ENCODE measurements around the gene PTPRM.

The PTPRM gene

GRCh38 chr18:7750095-7750663, 183.1 kb downstream of the PTPRM start:
- DNase-seq (ENCODE audit: low read depth in 2 of 3, low spot score in 1 of 3), result no peak

GRCh38 chr18:7750966-7751365, 183.8 kb downstream of the PTPRM start:
- DNase-seq (ENCODE audit: low read depth in 2 of 3, low spot score in 1 of 3), result no peak

- DNase-seq (ENCODE audit: low read depth in 2 of 3, low spot score in 1 of 3), result no peak
Observed at GRCh38 chr18:7754258-7754657, 187.1 kb downstream of the PTPRM start.

- DNase-seq (ENCODE audit: low read depth in 2 of 3, low spot score in 1 of 3), result no peak
Observed at GRCh38 chr18:7754725-7755181, 187.6 kb downstream of the PTPRM start.

GRCh38 chr18:7755753-7756475, 188.8 kb downstream of the PTPRM start:
- no peak for DNase-seq (ENCODE audit: low read depth in 2 of 3, low spot score in 1 of 3)

- no peak for DNase-seq (ENCODE audit: low read depth in 2 of 3, low spot score in 1 of 3)
Observed at GRCh38 chr18:7757175-7757574, 190.1 kb downstream of the PTPRM start.

GRCh38 chr18:7758764-7759163, 191.6 kb downstream of the PTPRM start:
- no peak for DNase-seq (ENCODE audit: low read depth in 2 of 3, low spot score in 1 of 3)

- no peak for DNase-seq (ENCODE audit: low read depth in 2 of 3, low spot score in 1 of 3)
Observed at GRCh38 chr18:7760967-7761948, 194.1 kb downstream of the PTPRM start.

- no peak for DNase-seq (ENCODE audit: low read depth in 2 of 3, low spot score in 1 of 3)
Observed at GRCh38 chr18:7764405-7764804, 197.3 kb downstream of the PTPRM start.

GRCh38 chr18:7766346-7766745, 199.2 kb downstream of the PTPRM start:
- no peak for DNase-seq (ENCODE audit: low read depth in 2 of 3, low spot score in 1 of 3)

- DNase-seq (ENCODE audit: low read depth in 2 of 3, low spot score in 1 of 3), result no peak
Observed at GRCh38 chr18:7766817-7767216, 199.7 kb downstream of the PTPRM start.

- DNase-seq (ENCODE audit: low read depth in 2 of 3, low spot score in 1 of 3), result no peak
Observed at GRCh38 chr18:7770908-7771307, 203.8 kb downstream of the PTPRM start.

GRCh38 chr18:7772510-7772888, 205.4 kb downstream of the PTPRM start:
- no peak for DNase-seq (ENCODE audit: low read depth in 2 of 3, low spot score in 1 of 3)

- DNase-seq (ENCODE audit: low read depth in 2 of 3, low spot score in 1 of 3), result no peak
Observed at GRCh38 chr18:7772951-7773350, 205.8 kb downstream of the PTPRM start.

- DNase-seq (ENCODE audit: low read depth in 2 of 3, low spot score in 1 of 3), result no peak
Observed at GRCh38 chr18:7775128-7775527, 208.0 kb downstream of the PTPRM start.

GRCh38 chr18:7775843-7776242, 208.7 kb downstream of the PTPRM start:
- DNase-seq (ENCODE audit: low read depth in 2 of 3, low spot score in 1 of 3), result no peak

GRCh38 chr18:7778181-7778580, 211.1 kb downstream of the PTPRM start:
- DNase-seq (ENCODE audit: low read depth in 2 of 3, low spot score in 1 of 3), result no peak

- DNase-seq (ENCODE audit: low read depth in 2 of 3, low spot score in 1 of 3), result no peak
Observed at GRCh38 chr18:7779211-7779610, 212.1 kb downstream of the PTPRM start.

- no peak for DNase-seq (ENCODE audit: low read depth in 2 of 3, low spot score in 1 of 3)
Observed at GRCh38 chr18:7784171-7784570, 217.1 kb downstream of the PTPRM start.

- no peak for DNase-seq (ENCODE audit: low read depth in 2 of 3, low spot score in 1 of 3)
Observed at GRCh38 chr18:7786569-7786968, 219.5 kb downstream of the PTPRM start.

- no peak for DNase-seq (ENCODE audit: low read depth in 2 of 3, low spot score in 1 of 3)
Observed at GRCh38 chr18:7787339-7787738, 220.2 kb downstream of the PTPRM start.

All from stimulated activated CD4-positive, alpha-beta T cell treated with anti-CD3 and anti-CD28 coated beads, Interleukin-12 subunit alpha, Interleukin-12 subunit beta, amount 100 ng/mL, for 48 hours (primary cell).